ENCODE results near the gene RANBP3.
A peak's percentile ranks its signal among the peaks of the same experiment; 100 is the strongest.
"Not testable (repeated sequence)": the region's sequence is repeated elsewhere in the genome, so short reads cannot be mapped to it uniquely, and the experiment has no call there.

RANBP3 gene

GRCh38 chr19:5985837-5986236, 7.9 kb upstream of the RANBP3 start:
- FAIRE-seq: not testable (repeated sequence)

GRCh38 chr19:5985098-5985783, 7.3 kb upstream of the RANBP3 start:
- no peak for FAIRE-seq

GRCh38 chr19:5984600-5984999, 6.7 kb upstream of the RANBP3 start:
- FAIRE-seq: no peak

- no peak for FAIRE-seq
Measured at GRCh38 chr19:5983367-5983955, 5.5 kb upstream of the RANBP3 start.

GRCh38 chr19:5978606-5979552, 939 bp upstream of the RANBP3 start:
- FAIRE-seq: no peak

GRCh38 chr19:5977222-5977784, 637 bp downstream of the RANBP3 start:
- FAIRE-seq: no peak

GRCh38 chr19:5976768-5977167, 1.2 kb downstream of the RANBP3 start:
- no peak for FAIRE-seq

GRCh38 chr19:5975388-5975728, 2.6 kb downstream of the RANBP3 start:
- no peak for FAIRE-seq

- FAIRE-seq: no peak
Measured at GRCh38 chr19:5974721-5975387, 3.1 kb downstream of the RANBP3 start.

- FAIRE-seq: no peak
Measured at GRCh38 chr19:5973867-5974635, 3.9 kb downstream of the RANBP3 start.

GRCh38 chr19:5973376-5973775, 4.6 kb downstream of the RANBP3 start:
- FAIRE-seq: no peak

GRCh38 chr19:5972355-5972731, 5.6 kb downstream of the RANBP3 start:
- FAIRE-seq: no peak

GRCh38 chr19:5971714-5972354, 6.1 kb downstream of the RANBP3 start:
- FAIRE-seq: no peak

- FAIRE-seq: no peak
Measured at GRCh38 chr19:5969476-5969875, 8.5 kb downstream of the RANBP3 start.

GRCh38 chr19:5968431-5969373, 9.2 kb downstream of the RANBP3 start:
- no peak for FAIRE-seq

GRCh38 chr19:5967994-5968430, 9.9 kb downstream of the RANBP3 start:
- peak; percentile 64 for FAIRE-seq

GRCh38 chr19:5967571-5967970, 10.4 kb downstream of the RANBP3 start:
- FAIRE-seq: no peak

GRCh38 chr19:5966941-5967340, 11.0 kb downstream of the RANBP3 start:
- no peak for FAIRE-seq

- no peak for FAIRE-seq
Measured at GRCh38 chr19:5966215-5966614, 11.7 kb downstream of the RANBP3 start.
